Measurements from ENCODE around the gene LUZP4.
A peak's percentile ranks its signal among the peaks of the same experiment; 100 is the strongest.
"Not testable (repeated sequence)": the region's sequence is repeated elsewhere in the genome, so short reads cannot be mapped to it uniquely, and the experiment has no call there.

LUZP4 gene, protein sequence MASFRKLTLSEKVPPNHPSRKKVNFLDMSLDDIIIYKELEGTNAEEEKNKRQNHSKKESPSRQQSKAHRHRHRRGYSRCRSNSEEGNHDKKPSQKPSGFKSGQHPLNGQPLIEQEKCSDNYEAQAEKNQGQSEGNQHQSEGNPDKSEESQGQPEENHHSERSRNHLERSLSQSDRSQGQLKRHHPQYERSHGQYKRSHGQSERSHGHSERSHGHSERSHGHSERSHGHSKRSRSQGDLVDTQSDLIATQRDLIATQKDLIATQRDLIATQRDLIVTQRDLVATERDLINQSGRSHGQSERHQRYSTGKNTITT

DNA sequence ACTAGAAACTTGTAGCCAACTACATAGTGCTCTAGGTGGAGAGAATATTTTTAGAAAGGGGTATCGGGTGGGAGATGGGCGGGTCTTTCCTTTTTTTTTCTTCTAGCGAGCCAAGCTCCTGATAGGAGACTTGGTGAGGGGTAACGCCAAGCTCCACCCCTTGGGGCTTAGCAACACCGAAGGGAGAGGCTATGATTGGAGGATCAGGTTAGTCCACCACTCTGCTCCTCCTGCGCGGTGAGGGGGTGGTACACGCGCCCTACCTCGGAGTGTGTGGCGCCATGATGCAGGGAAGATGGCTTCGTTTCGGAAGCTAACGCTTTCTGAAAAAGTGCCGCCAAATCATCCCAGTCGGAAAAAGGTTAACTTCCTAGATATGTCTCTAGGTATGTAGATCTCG lies at the start of gene LUZP4:
Gene LUZP4, plus strand, starts transcription at position 251 of the 400 bp plus-strand sequence. Its CDS starts 45 bp downstream, at position 296.
- no peak for DNase-seq (ENCODE audit: low read depth in 3 of 3)

DNA sequence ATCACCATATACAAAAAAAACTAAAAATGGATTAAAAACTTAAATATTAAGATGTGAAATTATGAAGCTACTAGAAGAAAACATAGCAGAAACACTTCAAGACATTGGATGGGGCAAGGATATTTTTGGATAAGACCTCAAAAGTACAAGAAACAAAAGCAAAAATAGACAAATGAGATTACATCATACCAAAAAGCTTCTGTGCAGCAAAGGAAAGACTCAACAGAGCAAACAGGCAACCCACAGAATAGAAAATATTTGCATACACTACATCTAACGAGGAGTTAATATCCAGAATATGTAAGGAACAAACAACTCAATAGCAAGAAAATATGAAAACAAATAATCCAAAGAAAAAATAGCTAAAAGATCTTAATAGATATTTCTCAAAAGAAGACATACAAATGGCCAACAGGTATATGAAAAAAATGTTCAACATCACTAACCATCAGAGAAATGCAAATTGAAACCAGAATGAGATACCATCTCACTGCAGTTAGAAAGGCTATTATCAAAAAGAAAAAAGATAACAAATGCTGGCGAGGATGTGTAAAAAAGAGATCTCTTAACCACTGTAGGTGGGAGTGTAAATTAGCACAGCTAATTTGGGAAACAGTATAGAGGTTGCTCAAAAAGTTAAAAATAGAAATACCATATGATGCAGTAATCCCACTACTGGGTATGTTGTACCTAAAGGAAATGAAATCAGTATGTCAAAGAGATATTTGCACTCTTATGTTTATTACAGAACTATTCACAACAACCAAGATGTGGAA lies 37.9 kb upstream of the LUZP4 start:
- no peak for DNase-seq (ENCODE audit: low read depth in 3 of 3)

DNA sequence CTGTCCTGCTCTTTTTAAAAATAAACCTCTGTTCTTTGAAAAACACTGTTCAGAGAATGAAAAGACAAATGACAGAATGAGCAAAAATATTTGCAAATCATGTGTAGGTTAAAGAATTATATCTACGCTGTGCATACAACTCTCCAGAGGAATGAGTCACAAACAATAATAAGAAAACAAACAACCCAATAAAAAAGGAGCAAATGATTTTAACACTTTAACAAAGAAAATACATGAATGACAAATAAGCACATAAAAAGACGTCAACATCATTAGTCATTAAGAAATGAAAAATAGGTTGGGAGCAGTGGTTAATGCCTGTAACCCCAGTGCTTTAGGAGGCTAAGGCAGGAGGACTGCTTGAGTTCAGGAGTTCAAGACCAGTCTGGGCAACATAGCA lies 34.5 kb upstream of the LUZP4 start:
- DNase-seq (ENCODE audit: low read depth in 3 of 3), result no peak

DNA sequence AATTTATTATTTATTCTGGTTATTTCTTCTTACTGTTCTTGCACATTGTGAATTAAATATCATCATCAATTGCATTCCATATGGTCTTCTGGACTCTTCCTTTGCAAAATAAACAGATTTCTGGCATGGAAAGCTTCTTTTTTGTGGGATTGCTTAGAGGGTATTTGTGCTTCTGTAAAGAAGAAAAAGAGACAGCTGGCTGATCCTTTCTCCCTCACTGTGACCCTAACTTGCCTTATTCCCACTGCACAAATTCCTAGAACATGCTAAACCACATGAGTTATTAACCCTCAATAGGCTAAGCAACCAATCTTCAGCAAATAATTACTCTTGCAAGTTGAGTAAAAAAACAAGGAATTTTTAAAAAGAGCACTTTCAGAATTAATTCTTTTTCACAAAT lies 31.8 kb upstream of the LUZP4 start:
- no peak for DNase-seq (ENCODE audit: low read depth in 3 of 3)

DNA sequence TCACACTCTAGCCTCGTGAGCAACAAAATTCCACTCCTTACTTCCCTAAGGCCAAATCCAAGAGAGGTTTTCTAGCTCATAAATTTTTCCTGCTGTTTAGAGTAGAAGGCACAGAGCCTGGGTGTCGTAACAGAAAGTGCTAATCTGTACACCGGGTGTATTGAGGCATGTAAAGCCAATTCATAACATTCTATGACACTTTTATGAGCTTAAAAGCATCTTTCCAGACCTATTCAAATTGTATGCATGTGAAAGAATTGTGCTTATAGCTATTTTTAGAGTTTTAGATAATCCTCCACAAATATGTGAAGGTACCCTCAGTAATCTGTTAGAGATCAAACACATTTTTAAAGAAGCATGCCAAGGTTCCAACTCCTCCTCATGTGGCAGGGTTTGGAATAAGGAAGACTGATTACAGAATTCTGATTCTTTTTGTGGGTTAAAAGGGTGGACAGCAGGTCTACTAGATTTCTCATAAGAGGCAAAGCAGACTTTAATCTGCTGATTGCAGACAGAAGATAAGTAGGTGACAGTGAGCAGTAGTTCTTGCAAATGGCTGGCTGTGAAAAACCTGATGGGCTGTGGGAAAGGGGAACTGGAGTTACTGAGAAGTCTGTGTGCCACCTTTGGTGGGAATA lies 30.2 kb upstream of the LUZP4 start:
- no peak for DNase-seq (ENCODE audit: low read depth in 3 of 3)

DNA sequence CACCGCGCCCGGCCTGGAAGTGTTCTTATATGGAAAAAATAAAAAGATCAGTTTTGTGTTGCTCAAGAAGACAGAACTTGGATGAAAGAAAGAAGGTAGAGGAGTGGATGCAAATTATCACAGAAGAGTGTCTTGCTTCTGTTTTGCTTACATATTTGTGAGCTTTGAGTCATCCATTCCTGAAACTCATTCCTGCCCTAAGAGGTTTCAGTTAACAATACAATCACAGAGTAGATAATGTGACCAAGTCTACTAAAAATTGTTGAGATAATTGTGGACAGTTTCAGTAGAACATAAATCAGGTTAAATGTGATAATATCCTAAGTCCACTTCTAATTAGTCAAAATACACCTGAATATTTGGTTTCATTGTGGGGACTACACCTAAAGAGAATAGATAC lies 29.2 kb upstream of the LUZP4 start:
- DNase-seq (ENCODE audit: low read depth in 3 of 3), result no peak

DNA sequence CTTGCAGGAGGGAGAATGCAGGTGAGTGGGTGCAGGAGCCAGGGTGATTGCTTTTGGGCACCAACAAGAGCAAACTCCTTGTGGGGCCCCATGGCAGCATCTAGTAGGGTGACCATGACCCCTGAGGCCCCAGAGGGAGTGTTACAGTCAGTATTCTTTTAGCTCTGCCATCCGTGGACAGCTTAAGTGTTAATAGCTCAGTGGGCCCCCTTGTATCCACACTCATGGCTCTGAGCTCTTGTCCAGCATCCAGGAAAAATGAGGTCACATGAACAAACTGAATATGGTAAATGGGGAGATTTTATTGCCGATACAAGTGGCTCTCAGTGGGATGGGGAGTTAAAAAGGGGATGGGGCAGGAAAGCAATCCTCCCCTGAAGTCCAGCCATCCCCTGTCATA lies 28.4 kb upstream of the LUZP4 start:
- no peak for DNase-seq (ENCODE audit: low read depth in 3 of 3)

DNA sequence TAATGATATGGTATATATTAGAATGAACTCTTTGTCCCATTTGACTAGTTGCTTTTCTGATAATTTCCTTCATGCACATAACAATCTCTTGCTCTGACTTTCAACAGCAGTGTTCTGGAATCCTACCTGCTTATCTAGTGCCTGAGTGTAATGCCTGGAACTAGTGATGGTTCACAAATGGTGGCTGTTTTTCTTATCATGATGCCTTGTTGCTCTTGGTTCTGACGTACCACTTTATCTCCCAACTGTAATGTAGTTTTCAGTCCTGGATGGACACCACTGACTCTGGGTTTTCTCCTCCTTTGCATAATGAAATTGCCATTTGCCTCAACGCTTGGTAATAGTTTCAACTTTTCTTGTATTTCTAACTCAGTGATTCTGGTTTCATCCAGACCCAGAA lies 25.5 kb upstream of the LUZP4 start:
- DNase-seq (ENCODE audit: low read depth in 3 of 3), result no peak

DNA sequence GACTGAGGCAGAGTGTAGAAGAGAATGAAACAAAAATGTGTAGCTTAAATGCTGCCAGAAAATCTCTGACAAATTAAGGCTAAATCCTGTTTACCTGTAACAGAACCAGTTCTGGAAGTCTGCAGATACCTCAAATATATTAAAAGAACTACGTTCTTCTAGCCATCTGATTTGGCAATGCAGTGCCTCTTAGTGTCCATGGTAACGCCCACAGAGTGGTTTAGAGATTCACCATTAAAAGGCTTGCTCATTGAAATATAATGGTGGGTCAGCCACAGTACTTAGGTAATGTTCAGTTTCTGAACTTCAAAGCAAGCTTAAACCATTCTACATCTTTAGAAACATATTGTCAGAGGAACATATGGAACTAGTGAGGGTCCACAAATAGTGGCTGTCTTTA lies 23.2 kb upstream of the LUZP4 start:
- DNase-seq (ENCODE audit: low read depth in 3 of 3), result no peak

DNA sequence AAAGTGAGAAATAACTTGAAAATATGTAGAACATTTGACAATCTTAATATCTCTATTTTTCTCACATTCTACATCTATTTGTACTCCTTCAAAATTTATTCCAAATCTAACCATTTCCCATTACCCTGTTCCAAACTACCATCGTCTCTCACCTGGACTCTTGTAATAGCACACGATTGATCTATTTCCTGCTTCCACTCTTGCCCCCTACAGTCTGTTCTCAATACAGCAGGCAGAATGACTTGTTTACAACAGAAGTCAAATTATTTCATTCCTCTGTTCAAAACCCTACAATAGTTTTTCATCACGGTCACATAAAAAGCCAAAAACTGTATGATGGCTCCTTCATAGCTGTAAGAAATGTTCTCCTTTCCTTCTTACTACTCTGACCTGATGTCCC lies 21.1 kb upstream of the LUZP4 start:
- no peak for DNase-seq (ENCODE audit: low read depth in 3 of 3)

DNA sequence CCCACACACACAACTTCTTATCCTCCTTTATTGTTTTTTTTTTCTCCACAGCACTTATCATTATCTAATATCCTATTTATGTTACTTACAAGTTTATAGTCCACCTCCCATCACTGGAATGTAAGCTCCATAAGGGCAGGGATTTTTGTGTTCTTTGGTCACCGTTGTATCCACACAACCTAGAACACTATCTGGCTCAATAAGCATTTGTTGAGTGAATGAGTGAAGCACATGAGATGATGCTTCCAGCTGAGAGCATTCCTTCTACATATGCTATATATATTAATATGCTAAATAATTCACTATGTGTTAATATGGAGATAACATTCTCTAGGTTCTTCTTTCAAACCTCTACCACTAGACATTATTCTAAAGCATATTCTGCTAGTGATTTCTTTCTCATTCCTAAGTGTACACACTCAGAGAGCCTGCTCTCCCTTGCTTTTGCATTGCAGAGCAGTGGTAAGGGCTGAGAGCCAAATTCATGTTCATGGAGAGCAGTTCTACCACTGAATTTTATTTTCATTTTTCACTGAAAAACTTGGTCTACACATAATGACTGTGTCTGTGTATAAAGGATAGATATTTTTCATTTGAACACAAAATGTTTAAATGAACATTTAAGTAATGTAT lies 20.3 kb upstream of the LUZP4 start:
- DNase-seq (ENCODE audit: low read depth in 3 of 3), result no peak

DNA sequence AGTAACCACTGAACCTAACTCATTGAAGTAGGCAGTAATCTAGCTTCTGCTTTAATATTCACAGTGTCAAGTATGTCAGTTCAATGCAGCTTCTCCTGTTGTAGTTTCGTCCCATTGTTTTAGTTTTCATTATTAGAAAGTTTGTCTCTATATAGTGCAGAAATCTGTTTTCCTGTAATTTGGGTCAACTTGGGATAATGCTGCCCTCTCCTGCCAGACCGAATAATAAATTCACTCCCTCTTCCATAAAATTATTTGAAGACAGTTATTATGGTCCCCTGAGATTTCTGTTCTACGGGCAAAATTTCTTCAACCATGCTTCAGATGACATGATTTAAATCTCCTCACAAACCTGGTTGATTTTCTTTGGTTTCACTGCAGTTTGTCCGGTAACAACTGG lies 4.6 kb upstream of the LUZP4 start:
- DNase-seq (ENCODE audit: low read depth in 3 of 3), result no peak

DNA sequence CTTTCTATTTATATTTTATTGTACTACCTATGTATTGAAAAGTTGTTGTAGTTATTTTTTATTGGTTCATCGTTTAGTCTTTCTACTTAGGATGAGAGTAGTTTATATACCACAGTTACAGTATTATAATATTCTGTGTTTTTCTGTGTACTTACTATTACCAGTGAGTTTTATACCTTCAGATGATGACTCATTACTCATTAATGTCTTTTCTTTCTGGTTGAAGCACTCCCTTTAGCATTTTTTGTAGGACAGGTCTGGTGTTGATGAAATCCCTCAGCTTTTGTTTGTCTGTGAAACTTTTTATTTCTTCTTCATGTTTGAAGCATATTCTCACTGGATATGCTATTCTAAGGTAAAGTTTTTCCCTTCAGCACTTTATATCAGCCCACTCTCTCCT lies 7.7 kb downstream of the LUZP4 start:
- no peak for DNase-seq (ENCODE audit: low read depth in 3 of 3)

DNA sequence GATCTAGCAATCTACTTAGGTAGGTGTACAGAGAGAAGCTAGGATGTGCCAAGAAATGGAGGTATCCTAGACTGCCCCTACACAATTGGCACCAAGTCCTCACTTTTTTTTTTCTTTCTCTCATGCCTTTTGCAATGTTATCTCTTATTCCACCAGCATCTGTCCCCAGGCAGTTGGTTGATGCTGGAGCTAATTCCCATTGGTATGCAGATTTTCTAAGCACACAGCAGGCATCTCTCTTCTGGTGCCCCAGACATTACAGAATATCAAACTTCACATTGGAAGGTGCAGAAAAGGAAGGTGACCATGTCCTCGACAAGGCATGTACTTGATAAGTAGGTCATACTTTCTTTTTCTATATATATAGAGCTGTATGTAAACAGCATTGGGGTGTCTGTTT lies 21.6 kb downstream of the LUZP4 start:
- no peak for DNase-seq (ENCODE audit: low read depth in 3 of 3)

DNA sequence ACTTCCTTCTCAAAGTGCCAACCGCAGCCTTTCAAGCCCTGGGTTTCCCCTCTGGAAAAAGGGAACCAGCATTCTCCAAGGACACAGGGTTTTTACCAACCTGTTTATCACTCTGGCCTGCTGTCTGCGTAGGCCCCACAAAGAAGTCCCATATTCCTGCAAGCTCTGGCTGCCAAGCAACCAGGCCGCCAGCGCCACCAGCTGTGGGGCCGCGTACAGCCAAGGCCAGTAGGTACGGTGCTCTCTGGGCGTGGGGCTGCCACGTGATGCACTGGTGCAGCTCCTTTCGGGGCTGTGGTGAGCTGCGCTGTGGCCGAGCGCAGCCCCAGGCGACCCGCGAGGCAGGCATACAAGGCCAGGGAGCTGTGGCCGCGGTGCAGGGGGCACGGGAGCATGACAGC lies 22.1 kb downstream of the LUZP4 start:
- DNase-seq (ENCODE audit: low read depth in 3 of 3), result no peak

DNA sequence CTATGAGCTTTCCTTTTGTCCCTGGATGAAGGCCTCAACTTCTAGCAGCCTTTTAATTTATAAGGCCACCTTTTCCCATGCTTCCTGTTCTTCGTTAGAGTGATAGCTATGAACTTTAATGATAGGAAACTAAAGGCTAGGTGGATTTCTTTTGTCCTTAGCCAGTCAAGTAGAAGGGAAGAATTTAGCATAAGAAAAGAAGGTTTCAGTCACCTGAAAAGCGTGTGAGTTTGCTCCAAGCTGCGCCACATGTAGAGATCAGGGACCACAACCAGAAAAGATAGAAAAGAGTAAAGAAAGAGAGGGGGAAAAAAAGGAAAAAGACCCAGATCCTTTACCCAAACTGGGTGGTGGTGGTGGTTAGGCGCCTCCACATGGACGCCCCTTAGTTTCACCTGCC lies 28.6 kb downstream of the LUZP4 start:
- no peak for DNase-seq (ENCODE audit: low read depth in 3 of 3)

DNA sequence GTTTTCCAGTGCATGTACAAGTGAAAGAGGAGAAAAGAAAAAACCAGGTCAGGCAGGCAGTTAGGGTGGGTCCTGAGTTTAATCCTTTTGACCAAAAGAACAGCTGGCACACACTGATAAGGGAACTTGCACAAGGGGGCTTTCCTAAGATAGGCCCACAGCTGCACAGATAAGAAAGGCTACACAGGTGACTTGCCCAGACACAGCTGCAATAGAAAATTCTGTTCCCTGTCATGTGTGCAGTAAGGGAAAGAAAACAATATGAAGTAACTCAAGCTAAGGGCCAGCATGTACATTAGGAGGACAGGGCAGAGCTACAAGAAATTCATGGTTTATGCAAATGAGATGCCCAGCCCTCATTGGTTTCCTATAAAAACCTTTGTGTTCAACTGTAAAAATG lies 32.9 kb downstream of the LUZP4 start:
- DNase-seq (ENCODE audit: low read depth in 3 of 3), result no peak

DNA sequence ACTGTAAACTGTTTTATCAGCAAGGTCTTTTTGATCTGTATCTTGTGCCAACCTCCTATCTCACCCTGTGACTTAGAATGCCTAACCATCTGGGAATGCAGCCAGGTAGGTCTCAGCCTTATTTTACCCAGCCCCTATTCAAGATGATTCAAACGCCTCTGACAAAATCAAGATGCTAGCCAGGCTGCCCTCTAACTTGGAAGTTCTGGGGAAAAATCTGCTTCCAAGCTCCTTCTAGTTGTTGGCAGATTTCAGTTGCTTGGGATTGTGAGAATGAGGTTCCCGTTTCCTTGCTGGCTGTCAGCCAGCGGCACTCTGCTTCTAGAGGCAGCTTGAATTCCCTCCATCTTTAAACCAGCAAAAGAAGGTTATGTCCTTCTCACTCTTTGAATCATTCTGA lies 34.7 kb downstream of the LUZP4 start:
- DNase-seq (ENCODE audit: low read depth in 3 of 3), result no peak

DNA sequence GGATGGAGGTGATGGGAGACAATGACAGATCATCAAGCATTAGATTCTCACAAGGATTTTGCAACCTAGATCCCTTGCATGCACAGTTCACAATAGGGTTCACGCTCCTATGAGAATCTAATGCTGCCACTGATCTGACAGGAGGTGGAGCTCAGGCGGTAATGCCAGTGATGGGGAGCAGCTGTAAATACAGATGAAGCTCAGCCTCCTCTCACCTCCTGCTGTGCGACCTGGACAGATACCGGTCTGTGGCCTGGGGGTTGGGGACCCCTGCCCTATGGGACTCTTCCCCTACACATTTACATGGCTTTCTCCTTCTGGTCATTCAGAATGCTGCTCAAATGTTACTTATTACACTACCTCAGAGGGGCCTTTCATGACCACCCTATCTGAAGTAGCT lies 39.8 kb downstream of the LUZP4 start:
- DNase-seq (ENCODE audit: low read depth in 3 of 3), result not testable (repeated sequence)

DNA sequence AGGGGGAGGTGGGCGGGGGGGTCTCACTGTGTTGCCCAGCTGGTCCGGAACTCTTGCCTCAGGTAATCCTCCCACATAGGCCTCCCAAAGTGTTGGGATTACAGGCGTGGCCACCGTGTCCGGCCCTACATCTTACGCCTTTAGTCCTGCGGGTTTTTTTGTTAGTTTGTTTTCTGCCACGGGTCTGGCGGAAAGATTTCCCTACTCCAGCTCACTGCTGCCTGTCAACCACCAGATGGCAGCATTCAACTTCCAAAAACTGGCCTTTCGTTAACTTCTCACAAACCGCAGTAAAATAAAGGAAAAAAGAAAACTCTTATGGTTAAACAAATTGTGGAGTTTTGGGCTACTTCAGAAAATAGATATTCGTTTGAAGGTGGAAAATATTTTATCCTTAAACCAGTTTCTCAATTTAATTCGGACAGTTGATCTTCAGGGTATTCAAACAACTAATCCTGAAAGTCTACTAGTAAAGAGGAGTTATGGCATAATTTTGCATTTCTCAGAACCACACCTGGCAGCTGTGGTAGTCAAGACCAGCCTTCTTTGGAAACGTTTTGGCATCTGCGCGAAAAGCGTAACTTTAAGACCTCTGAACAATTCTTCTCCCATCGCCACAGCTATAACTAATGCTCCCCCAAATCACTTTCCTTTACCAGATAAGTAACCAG lies 41.1 kb downstream of the LUZP4 start:
- peak in 1 of 3 experiments; percentile 0 for DNase-seq (ENCODE audit: low read depth in 3 of 3)

DNA sequence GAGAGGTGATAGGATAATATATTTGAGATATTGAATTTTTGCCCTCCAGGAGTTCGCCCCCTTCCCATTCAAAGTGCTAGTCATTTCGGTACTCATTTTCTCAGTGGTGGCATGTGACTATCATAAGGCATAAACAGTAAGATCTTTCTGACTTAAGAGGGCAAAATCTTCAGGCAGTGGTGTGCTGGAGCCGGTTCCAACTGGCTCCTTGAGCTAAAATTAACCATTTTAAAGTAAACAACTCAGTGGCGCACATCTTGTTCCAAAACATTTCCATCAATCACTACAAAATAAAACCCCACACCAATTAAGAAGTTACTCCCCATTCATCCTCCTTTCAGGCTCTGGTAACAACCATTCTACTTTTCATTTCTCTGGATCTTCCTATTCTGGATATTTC lies 43.3 kb downstream of the LUZP4 start:
- DNase-seq (ENCODE audit: low read depth in 3 of 3), result no peak

DNA sequence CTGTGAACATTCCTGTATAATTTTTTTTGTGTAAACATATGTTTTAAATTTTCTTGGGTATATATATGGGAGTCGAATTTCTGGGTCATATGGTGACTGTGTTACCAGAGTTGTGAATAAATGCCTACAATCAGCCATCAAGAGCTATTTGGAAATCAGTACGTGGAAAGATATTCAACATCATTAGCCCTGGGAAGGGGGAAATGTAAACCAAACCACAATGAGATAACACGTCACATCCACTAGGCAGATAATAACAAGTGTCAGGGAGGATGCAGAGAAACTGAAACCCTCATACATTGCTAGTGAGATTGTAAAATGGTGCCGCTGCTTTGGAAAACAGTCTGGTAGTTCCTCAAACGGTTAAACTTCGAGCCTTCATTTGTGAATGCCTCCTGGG lies 43.9 kb downstream of the LUZP4 start:
- DNase-seq (ENCODE audit: low read depth in 3 of 3), result no peak
